Breast epithelium (tissue), 4 donors: ENCODE data around the gene THSD7B. TPM values are rescaled to one million over a fixed set of nuclear protein-coding genes. Genes with fewer than 3 reads are reported as not detected.
"Not testable (repeated sequence)": the region's sequence is repeated elsewhere in the genome, so short reads cannot be mapped to it uniquely, and the experiment has no call there.

Source experiments
- DNase-seq, 2 donors: peaks; one replicate each; pipeline ENCODE4 v3.0.0-alpha.2; 2019; ENCODE audit warnings: low spot score in 2 of 2
- H3K27ac ChIP-seq, 2 donors: fragments of 200-600 bp; sonication (generic) in 1 of 2; one replicate each; pipeline ENCODE4 v1.5.1; 2016 to 2019; ENCODE audit warnings: mild to moderate bottlenecking in 1 of 2
- H3K27me3 ChIP-seq, 2 donors: fragments of 200-600 bp; sonication (generic) in 1 of 2; one replicate each; pipeline versions ENCODE4 v1.5.1 to v1.6.0; 2017 to 2019; ENCODE audit warnings: control low read depth in 1 of 2, mild to moderate bottlenecking in 1 of 2
- H3K36me3 ChIP-seq: fragments of 200-600 bp; one replicate; pipeline ENCODE4 v1.5.1; 2019
- H3K4me1 ChIP-seq, 2 donors: fragments of 200-600 bp; sonication (generic); one replicate each; pipeline ENCODE4 v1.5.1; 2016 to 2019; ENCODE audit warnings: control low read depth in 1 of 2
- H3K4me3 ChIP-seq, 3 donors: fragments of 200-600 bp; sonication (generic); 1 replicate in 2 of 3; 2 replicates in 1 of 3; pipeline ENCODE4 v1.5.1; 2016 to 2019; ENCODE audit warnings: mild to moderate bottlenecking in 3 of 3, moderate library complexity in 2 of 3
- H3K9me3 ChIP-seq, 2 donors: fragments of 200-600 bp; sonication (generic) in 1 of 2; one replicate each; pipeline ENCODE4 v1.5.1; 2016 to 2019; ENCODE audit warnings: control low read depth in 1 of 2
- POLR2A ChIP-seq: fragments of 450-650 bp; IDR thresholded peaks from one replicate; pipeline ENCODE4 v1.6.1; 2016; ENCODE audit warnings: antibody characterized with exemption, mild to moderate bottlenecking, moderate library complexity
- POLR2AphosphoS5 ChIP-seq, 3 donors: sonication (generic); formaldehyde crosslinking; IDR thresholded peaks; one replicate each; pipeline ENCODE4 v1.6.1; 2017; ENCODE audit warnings: antibody characterized with exemption in 3 of 3
- intact Hi-C: fragments of 100-400 bp; cut with DNase I; formaldehyde crosslinking; loops from one replicate; pipeline ENCODE4 v1.15.1; 2023; ENCODE audit warnings: low total_unique reads
- total RNA-seq, 3 donors: library from RNA; depleted of rRNA; stranded (reverse); fragments of >200 nt; gene quantifications; one replicate each; pipeline ENCODE4 v1.1.0, GENCODE V29; 2016
- TF ChIP-seq, protein P1 (sequence below), 3 donors: fragments of 450-650 bp; IDR thresholded peaks; one replicate each; pipeline ENCODE4 v1.5.1; 2016 to 2017; ENCODE audit warnings: antibody characterized with exemption in 3 of 3, mild to moderate bottlenecking in 3 of 3, moderate library complexity in 3 of 3

The THSD7B gene
- total RNA-seq, 3 donors from 2014 or later: 0.73 to 3.3 (median 2.1) TPM

DNA sequence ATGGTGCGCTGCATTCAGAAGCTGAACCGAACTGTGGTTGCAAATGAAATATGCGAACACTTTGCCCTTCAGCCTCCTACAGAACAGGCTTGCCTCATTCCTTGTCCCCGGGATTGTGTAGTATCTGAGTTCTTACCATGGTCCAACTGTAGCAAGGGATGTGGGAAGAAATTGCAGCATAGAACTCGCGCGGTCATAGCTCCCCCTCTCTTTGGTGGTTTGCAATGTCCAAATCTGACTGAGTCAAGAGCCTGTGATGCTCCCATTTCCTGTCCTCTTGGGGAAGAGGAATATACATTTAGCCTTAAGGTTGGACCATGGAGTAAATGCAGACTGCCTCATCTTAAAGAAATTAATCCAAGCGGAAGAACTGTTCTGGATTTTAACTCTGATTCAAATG, 291.4 kb downstream of the THSD7B start:
- intact Hi-C loops: no loop called here
- Histone ChIP-seq H3K36me3 (no peaks in the 10 kb centered on the region), H3K4me1 (no peaks in the 10 kb centered on the region), H3K27me3 (no peaks in the 10 kb centered on the region), H3K9me3 (no peaks in the 10 kb centered on the region), H3K27ac (no peak overlapping the region), H3K4me3 (no peak overlapping the region)
- TF ChIP-seq POLR2A: no peak
- TF ChIP-seq, protein P1, sequence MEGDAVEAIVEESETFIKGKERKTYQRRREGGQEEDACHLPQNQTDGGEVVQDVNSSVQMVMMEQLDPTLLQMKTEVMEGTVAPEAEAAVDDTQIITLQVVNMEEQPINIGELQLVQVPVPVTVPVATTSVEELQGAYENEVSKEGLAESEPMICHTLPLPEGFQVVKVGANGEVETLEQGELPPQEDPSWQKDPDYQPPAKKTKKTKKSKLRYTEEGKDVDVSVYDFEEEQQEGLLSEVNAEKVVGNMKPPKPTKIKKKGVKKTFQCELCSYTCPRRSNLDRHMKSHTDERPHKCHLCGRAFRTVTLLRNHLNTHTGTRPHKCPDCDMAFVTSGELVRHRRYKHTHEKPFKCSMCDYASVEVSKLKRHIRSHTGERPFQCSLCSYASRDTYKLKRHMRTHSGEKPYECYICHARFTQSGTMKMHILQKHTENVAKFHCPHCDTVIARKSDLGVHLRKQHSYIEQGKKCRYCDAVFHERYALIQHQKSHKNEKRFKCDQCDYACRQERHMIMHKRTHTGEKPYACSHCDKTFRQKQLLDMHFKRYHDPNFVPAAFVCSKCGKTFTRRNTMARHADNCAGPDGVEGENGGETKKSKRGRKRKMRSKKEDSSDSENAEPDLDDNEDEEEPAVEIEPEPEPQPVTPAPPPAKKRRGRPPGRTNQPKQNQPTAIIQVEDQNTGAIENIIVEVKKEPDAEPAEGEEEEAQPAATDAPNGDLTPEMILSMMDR (IDR thresholded peaks at IDR 0.05): no peak
- no peak for DNase-seq

DNA sequence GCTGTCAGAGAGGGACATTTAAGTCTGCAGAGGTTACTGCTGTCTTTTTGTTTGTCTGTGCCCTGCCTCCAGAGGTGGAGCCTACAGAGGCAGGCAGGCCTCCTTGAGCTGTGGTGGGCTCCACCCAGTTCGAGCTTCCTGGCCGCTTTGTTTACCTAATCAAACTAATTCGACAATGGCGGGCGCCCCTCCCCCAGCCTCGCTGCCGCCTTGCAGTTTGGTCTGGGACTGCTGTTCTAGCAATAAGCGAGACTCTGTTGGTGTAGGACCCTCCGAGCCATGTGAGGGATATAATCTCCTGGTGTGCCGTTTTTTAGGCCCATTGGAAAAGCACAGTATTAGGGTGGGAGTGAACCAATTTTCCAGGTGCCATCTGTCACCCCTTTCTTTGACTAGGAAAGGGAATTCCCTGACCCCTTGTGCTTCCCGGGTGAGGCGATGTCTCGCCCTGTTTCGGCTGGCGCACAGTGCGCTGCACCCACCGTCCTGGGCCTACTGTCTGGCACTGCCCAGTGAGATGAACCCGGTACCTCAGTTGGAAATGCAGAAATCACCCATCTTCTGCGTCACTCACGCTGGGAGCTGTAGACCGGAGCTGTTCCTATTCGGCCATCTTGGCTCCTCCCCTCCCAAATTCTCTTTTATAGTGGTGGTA, 310.9 kb downstream of the THSD7B start:
- H3K4me1 ChIP-seq, H3K36me3 ChIP-seq, H3K27me3 ChIP-seq, H3K9me3 ChIP-seq, H3K27ac ChIP-seq, H3K4me3 ChIP-seq, DNase-seq, intact Hi-C loops: not testable (repeated sequence)

DNA sequence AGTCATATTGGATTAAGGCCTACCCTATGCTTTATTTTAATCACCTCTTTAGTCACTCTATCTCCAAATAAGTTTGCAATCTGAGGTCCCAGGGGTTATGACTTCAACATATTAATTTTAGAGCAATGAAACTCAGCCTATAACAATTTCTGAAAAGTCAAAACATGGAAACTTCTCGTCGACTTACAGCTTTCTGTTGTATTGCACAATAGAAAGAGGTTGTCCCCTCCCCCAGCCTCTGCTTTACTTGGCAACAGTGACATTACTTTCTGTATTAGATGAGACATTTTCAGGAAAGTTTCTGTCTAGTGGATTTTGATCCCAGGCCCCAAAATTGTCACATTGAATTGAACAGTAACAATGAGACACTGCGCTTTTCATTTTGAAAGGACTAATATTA, 326.4 kb downstream of the THSD7B start:
- intact Hi-C loops: no loop called here
- Histone ChIP-seq H3K4me1 (no peaks in the 10 kb centered on the region), H3K4me3 (no peak overlapping the region), H3K27me3 (no peaks in the 10 kb centered on the region), H3K27ac (no peak overlapping the region), H3K9me3 (peaks cover 0 to 7% of the 10 kb centered on the region in 2 donors), H3K36me3 (no peaks in the 10 kb centered on the region)
- DNase-seq: no peak
- TF ChIP-seq POLR2AphosphoS5 (IDR thresholded peaks at IDR 0.05) (no peak), POLR2A (no peak)
- TF ChIP-seq, protein P1 (IDR thresholded peaks at IDR 0.05): no peak

DNA sequence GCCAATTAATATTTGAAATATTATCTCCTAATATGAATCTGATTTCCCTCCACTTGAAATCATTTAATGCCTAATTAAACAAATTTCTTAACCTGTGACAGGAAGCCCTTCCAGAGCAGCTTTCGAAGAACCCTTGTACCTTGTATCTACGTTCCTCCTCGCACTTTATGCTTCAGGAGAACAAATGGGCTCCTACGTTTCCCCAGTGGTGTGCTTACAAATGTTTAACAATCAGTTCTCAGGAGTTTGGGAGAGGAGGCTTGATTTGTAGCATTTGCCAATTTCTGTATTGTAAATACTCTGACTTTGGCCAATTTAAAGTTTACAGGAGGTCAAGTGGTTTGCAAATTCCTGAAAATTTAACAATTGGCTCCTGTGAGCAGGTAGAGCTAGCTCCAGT, 327.8 kb downstream of the THSD7B start:
- H3K27me3 ChIP-seq: no peaks in the 10 kb centered on the region
- H3K9me3 ChIP-seq: no peaks in the 10 kb centered on the region
- no peaks in the 10 kb centered on the region for H3K36me3 ChIP-seq
- H3K4me1 ChIP-seq: no peaks in the 10 kb centered on the region
- H3K27ac ChIP-seq: no peak overlapping the region
- TF ChIP-seq POLR2A (no peak), POLR2AphosphoS5 (IDR thresholded peaks at IDR 0.05) (no peak)
- TF ChIP-seq, protein P1 (IDR thresholded peaks at IDR 0.05): no peak
- no peak overlapping the region for H3K4me3 ChIP-seq
- intact Hi-C loops: no loop called here
- no peak for DNase-seq

DNA sequence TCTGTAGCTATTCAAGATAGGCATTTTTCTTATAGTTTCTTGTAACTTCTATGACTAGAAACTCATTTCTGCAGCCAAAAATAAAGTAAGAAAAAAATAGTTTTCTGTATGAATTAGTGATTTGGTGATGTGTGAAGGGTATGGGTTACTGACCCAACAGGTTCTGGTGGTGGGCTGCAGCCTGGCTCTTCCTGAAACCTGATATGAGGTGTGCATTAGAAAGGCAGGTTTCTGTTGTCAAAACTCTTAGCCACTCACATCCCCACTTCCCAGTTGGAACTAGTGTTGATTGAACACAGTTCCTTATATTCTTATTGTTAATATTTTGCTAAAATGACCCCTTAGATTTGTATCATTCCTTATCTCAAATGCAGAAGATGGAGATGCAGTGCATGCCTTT, 330.8 kb downstream of the THSD7B start:
- no peak overlapping the region for H3K27ac ChIP-seq
- no peaks in the 10 kb centered on the region for H3K36me3 ChIP-seq
- no peaks in the 10 kb centered on the region for H3K4me1 ChIP-seq
- H3K27me3 ChIP-seq: no peaks in the 10 kb centered on the region
- H3K4me3 ChIP-seq: no peak overlapping the region
- no peak for DNase-seq
- intact Hi-C loops: no loop called here
- TF ChIP-seq POLR2A (no peak), POLR2AphosphoS5 (IDR thresholded peaks at IDR 0.05) (no peak)
- TF ChIP-seq, protein P1 (IDR thresholded peaks at IDR 0.05): no peak
- H3K9me3 ChIP-seq: no peaks in the 10 kb centered on the region

DNA sequence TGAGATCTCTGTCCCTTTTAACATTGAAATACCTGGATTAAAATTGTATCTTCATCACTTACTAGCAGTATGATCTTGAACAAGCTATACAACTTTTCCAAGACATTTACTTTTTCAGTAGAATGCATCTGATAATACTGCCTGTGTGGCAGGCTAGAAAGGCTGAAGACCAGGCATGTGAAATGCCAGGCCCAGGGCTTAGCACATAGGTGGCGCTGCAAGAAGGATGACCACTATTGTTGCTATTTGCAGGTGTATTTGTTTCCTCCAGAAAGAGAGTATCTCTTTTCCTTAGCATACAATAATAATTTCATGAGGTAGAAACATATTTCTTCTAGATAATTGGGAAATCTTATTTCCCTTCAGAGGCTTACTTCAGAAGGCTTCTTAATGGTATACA, 331.3 kb downstream of the THSD7B start:
- Histone ChIP-seq H3K27ac (no peak overlapping the region), H3K36me3 (no peaks in the 10 kb centered on the region), H3K9me3 (no peaks in the 10 kb centered on the region), H3K4me3 (no peak overlapping the region), H3K4me1 (no peaks in the 10 kb centered on the region), H3K27me3 (no peaks in the 10 kb centered on the region)
- intact Hi-C loops: no loop called here
- no peak for DNase-seq
- no peak for TF ChIP-seq POLR2A
- TF ChIP-seq, protein P1 (IDR thresholded peaks at IDR 0.05): no peak
- no peak for TF ChIP-seq POLR2AphosphoS5 (IDR thresholded peaks at IDR 0.05)

DNA sequence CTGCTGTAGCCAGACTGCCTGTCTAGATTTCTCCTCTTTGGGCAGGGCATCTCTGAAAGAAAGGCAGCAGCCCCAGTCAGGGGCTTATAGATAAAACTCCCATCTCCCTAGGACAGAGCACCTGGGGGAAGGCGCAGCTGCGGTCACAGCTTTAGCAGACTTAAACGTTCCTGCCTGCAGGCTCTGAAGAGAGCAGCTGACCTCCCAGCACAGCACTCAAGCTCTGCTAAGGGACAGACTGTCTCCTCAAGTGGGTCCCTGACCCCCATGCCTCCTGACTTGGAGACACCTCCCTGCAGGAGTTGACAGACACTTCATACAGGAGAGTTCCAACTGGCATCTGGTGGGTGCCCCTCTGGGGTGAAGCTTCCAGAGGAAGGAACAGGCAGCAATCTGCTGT, 336.5 kb downstream of the THSD7B start:
- H3K27ac ChIP-seq, intact Hi-C loops, H3K27me3 ChIP-seq, DNase-seq, H3K36me3 ChIP-seq, H3K9me3 ChIP-seq, H3K4me1 ChIP-seq, H3K4me3 ChIP-seq: not testable (repeated sequence)
